Esophagus mucosa (tissue), 1 donor: Measurements from ENCODE around the gene SMIM29. TPM values are rescaled to one million over a fixed set of nuclear protein-coding genes. Genes with fewer than 3 reads are reported as not detected.
"Not testable (repeated sequence)": the region's sequence is repeated elsewhere in the genome, so short reads cannot be mapped to it uniquely, and the experiment has no call there.

ENCODE experiments used
- ATAC-seq: fragments of 200-7000 bp; cut with Tn5 transposase; one replicate; pipeline ENCODE4 v1.9.1; 2020
- total RNA-seq: library from RNA; stranded (reverse); gene quantifications from one replicate; pipeline ENCODE4 v1.2.4, GENCODE V29; 2023
- donor health status: DM: yes; HTN: yes; CAD: no.

SMIM29 gene
- 30.6 TPM for total RNA-seq

GRCh38 chr6:34248727-34249468, at the start of gene SMIM29:
TSS of gene SMIM29 (minus strand) at chr6:34249006. CDS start at chr6:34247791, 1,215 bp downstream.
- peak; percentile 88 for ATAC-seq

- no peak for ATAC-seq
Observed at GRCh38 chr6:34295721-34296120, 46.9 kb upstream of the SMIM29 start.

GRCh38 chr6:34292954-34293353, 44.1 kb upstream of the SMIM29 start:
- no peak for ATAC-seq

DNA sequence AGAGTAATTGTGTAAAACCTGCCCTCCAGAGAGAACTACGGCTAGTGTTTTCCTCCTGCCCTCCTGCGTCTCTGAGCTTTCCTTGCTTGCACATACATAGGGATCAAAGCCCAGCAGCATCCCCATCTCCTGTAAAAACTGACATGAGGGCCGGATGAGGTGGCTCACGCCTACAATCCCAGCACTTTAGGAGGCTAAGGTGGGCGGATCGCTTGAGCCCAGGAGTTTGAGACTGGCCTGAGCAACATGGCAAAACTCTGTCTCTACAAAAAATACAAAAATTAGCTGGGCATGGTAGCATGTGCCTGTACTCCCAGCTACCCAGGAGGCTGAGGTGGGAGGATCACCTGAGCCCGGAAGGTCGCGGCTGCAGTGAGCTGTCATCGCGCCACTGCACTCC, 40.3 kb upstream of the SMIM29 start:
- ATAC-seq: no peak

DNA sequence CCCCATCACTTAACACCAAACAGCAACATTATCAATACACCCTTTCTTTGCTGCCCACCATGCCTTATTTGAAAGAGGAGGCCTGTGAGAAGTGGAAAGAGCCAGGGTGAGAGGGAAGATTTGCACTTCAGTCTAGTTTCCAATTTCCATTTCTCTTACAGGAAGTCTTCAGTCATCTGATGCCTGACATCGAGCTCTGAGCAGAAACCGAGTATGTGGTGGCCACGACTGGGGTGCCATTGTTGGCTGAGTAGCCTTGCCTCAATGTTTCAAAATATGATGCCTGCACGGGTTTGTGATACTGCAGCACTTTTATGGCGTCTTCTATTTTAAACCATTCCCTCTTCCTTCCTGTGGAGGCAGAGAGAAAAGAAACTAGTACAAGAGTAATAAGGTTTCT, 39.8 kb upstream of the SMIM29 start:
- no peak for ATAC-seq

DNA sequence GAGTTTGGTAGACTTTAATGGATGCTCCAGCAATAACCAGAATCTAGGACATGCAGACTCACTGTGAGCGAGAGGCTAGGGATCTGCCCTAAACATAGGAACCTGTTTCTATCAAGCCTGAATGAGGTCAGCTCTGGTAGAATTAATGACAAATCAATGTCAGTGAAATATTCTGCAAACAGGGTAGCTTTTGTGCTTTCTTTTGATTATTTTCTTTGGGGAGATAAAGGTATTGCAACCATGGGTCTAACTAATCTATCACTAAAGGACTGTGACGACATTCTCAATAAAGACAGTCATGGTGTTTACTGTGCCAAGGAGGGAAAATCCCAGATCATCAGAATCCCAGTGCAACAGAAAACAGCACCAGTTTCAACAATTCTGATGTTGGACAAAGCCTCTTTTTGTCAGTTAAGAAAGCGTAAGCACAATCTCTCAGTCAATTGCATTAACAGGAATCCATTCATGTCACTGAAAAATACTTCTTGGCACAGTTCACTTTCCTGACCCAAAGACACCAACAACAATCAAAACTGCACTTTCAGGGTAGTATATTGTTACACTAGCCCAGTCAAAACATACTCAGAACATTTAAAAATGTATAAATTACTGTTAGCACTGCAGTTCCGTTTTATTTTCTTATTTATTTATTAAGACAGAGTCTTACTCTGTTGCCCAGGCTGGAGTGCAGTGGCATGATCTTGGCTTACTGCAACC, 36.8 kb upstream of the SMIM29 start:
- no peak for ATAC-seq

DNA sequence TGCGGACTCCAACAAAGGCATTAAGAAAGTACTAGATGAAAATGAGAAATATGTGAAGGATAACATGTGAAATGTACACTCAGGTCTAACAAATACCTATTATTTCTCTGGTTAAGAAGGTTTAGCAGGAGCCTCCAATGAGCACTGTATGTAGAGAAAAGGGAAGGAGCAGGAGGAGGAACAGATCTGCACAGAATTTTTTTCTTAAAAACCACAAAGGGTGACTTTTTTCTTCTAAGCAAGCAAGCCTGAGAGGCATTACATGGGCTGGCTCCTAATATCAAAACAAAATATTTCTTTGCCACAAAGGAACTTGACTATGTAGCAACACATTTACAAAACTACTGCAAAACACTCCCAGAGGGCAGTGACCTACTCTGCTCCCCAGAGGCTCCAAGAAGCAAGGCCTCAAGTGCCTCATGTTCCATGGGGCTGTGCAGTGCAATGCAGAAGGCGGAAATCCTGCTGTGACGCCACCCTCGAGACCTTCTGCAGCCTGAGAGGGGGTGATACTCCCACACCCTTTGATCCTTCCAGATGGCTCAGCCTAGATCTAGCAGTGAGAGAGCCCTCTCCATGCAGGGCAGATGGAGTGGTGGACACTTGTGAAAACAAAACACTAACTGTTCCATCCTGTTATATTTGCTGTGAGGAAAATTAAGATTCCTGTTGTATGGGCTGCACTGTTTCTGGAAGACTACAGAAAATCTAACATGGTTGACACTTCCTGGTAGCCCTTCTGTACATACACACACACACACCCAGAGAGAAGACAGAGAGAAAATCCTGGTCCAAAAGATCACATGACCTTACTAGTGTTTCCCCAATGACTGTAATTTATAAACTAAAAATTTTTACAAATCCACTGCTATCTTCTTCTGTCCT, 36.0 kb upstream of the SMIM29 start:
- no peak for ATAC-seq

GRCh38 chr6:34281702-34282334, 33.0 kb upstream of the SMIM29 start:
- no peak for ATAC-seq

DNA sequence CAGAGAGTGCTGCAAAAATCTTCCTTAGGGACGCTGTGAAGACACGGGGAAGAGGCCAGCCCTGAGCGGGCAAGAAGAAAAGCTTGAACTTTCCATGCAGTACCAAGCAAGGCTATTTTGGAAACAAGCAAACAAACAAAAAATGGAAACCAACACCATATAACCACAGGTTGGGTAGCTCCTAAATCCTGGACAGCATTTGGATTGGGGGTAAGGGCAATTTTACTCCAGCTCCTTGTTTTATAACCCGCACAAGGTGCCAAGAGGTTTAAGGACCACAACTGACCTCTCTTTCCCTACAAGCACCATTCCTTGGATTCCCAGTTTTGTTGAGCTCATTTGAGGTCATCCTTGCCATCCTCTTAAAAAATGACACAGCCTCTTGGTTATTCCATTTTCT, 31.4 kb upstream of the SMIM29 start:
- no peak for ATAC-seq

GRCh38 chr6:34278833-34279232, 30.0 kb upstream of the SMIM29 start:
- no peak for ATAC-seq

- no peak for ATAC-seq
Observed at GRCh38 chr6:34277763-34278112, 28.9 kb upstream of the SMIM29 start.

DNA sequence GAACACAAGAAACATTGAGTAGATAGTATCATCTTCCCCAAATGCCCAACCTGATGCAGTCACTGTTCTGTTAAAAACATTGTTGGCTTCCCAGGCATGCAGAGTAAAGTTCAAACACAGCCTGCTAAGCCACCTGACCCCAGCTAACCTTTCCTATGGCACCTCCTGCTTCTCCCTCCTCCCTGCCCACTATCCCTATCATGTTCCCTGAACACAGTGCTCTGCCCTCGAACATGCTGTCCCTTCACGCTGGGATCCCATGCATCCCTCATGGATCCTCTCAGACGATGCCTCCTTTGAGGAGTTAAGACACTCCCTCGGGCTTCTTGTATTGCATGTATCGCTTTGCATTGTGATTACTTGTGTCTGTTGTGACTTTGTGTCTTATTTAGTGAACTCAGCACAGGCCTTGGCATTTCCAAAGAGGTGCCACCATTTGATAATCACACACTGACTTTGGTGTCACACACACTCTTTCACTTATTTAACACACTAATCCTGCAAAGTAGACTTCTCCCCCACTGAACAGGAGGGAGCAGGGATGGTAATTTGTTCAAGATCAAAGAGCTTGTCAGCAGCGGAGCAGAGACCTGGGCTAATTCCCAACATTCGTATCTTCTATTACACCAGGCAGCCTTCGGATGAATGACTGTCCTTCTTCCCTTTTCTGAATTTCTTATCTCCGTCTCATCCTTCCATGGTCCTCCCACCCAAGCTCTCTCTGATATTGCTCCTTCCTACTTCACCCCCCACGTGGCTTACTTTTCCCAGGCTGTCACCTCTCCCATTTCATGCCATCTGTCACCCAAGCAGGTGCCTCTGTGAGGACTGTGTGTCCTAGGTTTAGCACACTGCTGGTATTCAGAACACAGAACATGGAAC, 28.3 kb upstream of the SMIM29 start:
- no peak for ATAC-seq

GRCh38 chr6:34276191-34276590, 27.4 kb upstream of the SMIM29 start:
- ATAC-seq: no peak

GRCh38 chr6:34275128-34275804, 26.5 kb upstream of the SMIM29 start:
- no peak for ATAC-seq

DNA sequence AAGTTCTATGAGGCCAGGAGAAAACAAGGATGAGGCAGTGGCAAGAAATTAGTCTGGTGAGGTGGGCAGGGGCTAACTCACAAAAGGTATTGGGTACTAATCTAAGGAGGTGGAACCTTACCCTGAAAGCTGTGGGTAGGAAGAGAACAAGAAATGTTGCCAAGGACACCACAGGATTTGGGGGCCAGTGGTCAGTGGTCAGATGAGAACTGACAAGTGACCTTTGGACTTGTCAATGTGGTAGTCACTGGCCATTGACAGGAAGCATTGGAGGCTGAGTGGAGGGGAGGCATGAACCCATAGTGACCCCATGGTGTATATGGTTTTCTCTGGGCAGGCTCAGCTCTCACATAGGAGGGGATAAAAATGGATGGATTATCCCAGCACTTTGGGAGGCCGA, 25.3 kb upstream of the SMIM29 start:
- no peak for ATAC-seq

- peak; percentile 66 for ATAC-seq
Observed at GRCh38 chr6:34273242-34273805, 24.5 kb upstream of the SMIM29 start.

DNA sequence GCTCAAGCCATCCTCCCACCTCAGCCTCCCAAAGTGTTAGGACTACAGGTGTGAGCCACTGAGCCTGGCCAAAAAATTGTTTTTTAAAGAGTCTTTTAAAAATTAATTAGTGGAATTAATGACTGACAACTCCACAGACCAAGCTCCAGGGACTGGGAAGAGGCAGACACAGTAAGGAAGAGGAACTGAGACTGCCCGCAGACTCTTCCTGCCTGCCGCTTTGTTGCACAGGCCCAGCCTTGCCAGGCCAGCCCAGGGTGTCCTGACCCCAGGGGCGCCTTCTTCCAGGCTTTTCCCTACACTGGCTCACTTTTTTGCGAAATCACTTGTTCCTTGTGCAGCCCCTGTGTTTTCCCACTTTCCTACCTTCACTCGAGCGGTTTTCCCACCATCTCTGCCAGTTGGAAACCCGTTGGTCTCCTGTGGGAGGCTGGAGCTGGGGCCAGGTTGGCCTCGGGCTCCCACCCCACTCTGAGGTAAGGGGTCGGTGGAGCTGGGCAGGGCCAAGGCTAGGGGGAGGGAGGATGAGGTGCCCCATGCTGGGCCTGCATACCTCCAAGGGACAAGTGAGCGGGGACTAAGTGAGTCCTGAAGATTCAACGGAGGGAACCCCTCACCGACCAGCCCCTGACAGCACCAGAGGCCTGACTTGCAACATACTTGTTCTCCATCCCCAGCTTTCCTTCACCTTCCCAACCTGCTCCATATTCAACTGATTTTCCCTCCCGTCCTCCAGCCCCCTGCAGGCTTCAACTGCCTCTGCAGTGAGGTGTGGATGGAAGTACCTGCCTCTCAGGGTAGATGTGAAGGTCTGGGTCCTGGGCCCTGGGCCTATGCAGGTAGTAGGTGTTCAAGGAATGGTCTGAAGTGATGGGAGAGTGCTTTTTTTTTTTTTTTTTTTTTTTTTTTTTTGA, 23.5 kb upstream of the SMIM29 start:
- peak; percentile 41 for ATAC-seq

GRCh38 chr6:34269658-34270341, 21.0 kb upstream of the SMIM29 start:
- not testable (repeated sequence) for ATAC-seq

- ATAC-seq: not testable (repeated sequence)
Observed at GRCh38 chr6:34269132-34269531, 20.3 kb upstream of the SMIM29 start.
